DND-41 (cell line): ENCODE data around the gene NRL.

Experiments
- ATAC-seq: fragments of 200-7000 bp; cut with Tn5 transposase; 3 replicates; pipeline ENCODE4 v1.9.1; 2021; ENCODE audit warnings: low read depth; ENCODE audit not compliant: insufficient read depth
- DNase-seq: peaks from one replicate; pipeline ENCODE4 v3.0.0-alpha.2; 2020
- H2AFZ ChIP-seq: 2 replicates; pipeline ENCODE4 v1.6.0; 2012; ENCODE audit warnings: low read depth, low read length
- H3K27ac ChIP-seq: 2 replicates; pipeline ENCODE4 v1.5.1; 2012; ENCODE audit warnings: low read length, inconsistent platforms
- H3K27me3 ChIP-seq: fragments of 200-600 bp; sonication (generic); 2 replicates; pipeline ENCODE4 v1.6.0; 2012; ENCODE audit warnings: low read length, mild to moderate bottlenecking, inconsistent platforms; ENCODE audit not compliant: insufficient read depth, poor library complexity
- H3K36me3 ChIP-seq: 2 replicates; pipeline ENCODE4 v1.5.1; 2012; ENCODE audit warnings: low read length, inconsistent platforms; ENCODE audit not compliant: insufficient read depth
- H3K4me1 ChIP-seq: 2 replicates; pipeline ENCODE4 v1.5.1; 2012; ENCODE audit warnings: mild to moderate bottlenecking, low read length; ENCODE audit not compliant: insufficient read depth
- H3K4me2 ChIP-seq: 2 replicates; pipeline ENCODE4 v1.6.0; 2012; ENCODE audit warnings: mild to moderate bottlenecking, moderate library complexity, low read length, inconsistent platforms; ENCODE audit not compliant: insufficient read depth
- H3K4me3 ChIP-seq, 2 experiments: fragments of 200-600 bp in 1 of 2; shearing (Covaris generic) in 1 of 2; 2 replicates each; pipeline ENCODE4 v1.5.1; 2012 to 2016; ENCODE audit warnings: inconsistent platforms in 2 of 2, low read length in 2 of 2, mild to moderate bottlenecking in 2 of 2, low read depth in 1 of 2, moderate library complexity in 1 of 2
- H3K79me2 ChIP-seq: 2 replicates; pipeline ENCODE4 v1.6.0; 2012; ENCODE audit warnings: low read length, inconsistent platforms; ENCODE audit not compliant: insufficient read depth
- H3K9ac ChIP-seq: 2 replicates; pipeline ENCODE4 v1.6.0; 2012; ENCODE audit warnings: low read depth, mild to moderate bottlenecking, inconsistent platforms, low read length, moderate library complexity
- H3K9me3 ChIP-seq: 2 replicates; pipeline ENCODE4 v1.5.1; 2012; ENCODE audit warnings: low read length, moderate library complexity, mild to moderate bottlenecking, inconsistent platforms; ENCODE audit not compliant: insufficient read depth, severe bottlenecking
- H4K20me1 ChIP-seq: 2 replicates; pipeline ENCODE4 v1.6.0; 2012; ENCODE audit warnings: low read length; ENCODE audit not compliant: insufficient read depth
- EZH2 ChIP-seq: IDR thresholded peaks from 3 replicates; pipeline ENCODE4 v1.6.1; 2012; ENCODE audit warnings: borderline replicate concordance, low read depth, mild to moderate bottlenecking, moderate library complexity, low read length, inconsistent platforms; ENCODE audit not compliant: severe bottlenecking
- TF ChIP-seq, protein P1 (sequence below): IDR thresholded peaks from 2 replicates; pipeline ENCODE4 v1.5.1; 2012; ENCODE audit warnings: borderline replicate concordance, low read length, moderate library complexity, mild to moderate bottlenecking; ENCODE audit not compliant: poor library complexity, severe bottlenecking; ENCODE audit errors: extremely low read depth

The NRL gene

DNA sequence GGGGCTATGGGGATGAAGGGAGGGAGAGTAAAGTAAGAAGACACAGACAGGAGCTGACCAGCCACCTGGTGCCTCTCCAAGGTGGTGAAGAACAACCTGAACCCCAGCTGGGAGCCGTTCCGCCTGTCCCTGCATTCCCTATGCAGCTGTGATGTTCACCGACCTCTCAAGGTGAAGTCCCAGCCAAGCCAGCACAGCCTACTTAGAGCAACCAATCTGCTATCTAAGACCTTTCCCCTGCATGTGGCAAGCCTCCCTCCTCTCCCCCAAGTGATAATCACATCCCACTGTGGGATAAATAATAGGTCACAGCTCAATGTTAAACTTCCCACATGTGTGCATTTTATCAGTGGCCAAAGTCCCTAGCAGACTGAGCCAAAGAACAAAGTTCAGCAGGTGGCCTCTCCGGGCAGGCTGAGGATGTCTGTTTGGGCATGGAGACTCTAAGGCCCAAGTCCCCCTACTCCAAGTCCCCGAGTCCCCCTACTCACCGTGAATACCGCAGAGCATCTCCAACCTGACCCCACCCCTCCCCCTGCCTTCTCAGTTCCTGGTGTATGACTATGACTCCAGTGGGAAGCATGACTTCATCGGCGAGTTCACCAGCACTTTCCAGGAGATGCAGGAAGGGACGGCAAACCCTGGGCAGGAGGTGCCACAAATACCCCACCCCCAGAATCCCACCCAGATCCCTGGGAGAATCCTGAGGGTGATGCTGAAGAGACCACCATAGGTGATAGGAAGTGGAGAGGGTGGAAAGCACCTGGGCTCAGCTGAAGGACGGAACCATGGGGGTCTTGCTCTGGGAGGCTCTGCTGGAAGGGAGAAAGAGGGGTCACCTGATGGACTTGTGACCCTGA, 39.9 kb downstream of the NRL start:
- TF ChIP-seq, protein P1, sequence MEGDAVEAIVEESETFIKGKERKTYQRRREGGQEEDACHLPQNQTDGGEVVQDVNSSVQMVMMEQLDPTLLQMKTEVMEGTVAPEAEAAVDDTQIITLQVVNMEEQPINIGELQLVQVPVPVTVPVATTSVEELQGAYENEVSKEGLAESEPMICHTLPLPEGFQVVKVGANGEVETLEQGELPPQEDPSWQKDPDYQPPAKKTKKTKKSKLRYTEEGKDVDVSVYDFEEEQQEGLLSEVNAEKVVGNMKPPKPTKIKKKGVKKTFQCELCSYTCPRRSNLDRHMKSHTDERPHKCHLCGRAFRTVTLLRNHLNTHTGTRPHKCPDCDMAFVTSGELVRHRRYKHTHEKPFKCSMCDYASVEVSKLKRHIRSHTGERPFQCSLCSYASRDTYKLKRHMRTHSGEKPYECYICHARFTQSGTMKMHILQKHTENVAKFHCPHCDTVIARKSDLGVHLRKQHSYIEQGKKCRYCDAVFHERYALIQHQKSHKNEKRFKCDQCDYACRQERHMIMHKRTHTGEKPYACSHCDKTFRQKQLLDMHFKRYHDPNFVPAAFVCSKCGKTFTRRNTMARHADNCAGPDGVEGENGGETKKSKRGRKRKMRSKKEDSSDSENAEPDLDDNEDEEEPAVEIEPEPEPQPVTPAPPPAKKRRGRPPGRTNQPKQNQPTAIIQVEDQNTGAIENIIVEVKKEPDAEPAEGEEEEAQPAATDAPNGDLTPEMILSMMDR: no peak
- Histone ChIP-seq H3K27me3 (no peaks in the 10 kb centered on the region), H3K27ac (no peak overlapping the region), H3K4me3 (no peak overlapping the region), H3K9me3 (no peaks in the 10 kb centered on the region), H4K20me1 (peaks cover 6% of the 10 kb centered on the region; the same call in 1 of the 2 replicates), H3K36me3 (no peaks in the 10 kb centered on the region), H3K4me1 (no peaks in the 10 kb centered on the region), H3K4me2 (no peak overlapping the region), H3K9ac (no peak overlapping the region), H2AFZ (no peak overlapping the region), H3K79me2 (no peaks in the 10 kb centered on the region)
- no peak for ATAC-seq
- DNase-seq: no peak

DNA sequence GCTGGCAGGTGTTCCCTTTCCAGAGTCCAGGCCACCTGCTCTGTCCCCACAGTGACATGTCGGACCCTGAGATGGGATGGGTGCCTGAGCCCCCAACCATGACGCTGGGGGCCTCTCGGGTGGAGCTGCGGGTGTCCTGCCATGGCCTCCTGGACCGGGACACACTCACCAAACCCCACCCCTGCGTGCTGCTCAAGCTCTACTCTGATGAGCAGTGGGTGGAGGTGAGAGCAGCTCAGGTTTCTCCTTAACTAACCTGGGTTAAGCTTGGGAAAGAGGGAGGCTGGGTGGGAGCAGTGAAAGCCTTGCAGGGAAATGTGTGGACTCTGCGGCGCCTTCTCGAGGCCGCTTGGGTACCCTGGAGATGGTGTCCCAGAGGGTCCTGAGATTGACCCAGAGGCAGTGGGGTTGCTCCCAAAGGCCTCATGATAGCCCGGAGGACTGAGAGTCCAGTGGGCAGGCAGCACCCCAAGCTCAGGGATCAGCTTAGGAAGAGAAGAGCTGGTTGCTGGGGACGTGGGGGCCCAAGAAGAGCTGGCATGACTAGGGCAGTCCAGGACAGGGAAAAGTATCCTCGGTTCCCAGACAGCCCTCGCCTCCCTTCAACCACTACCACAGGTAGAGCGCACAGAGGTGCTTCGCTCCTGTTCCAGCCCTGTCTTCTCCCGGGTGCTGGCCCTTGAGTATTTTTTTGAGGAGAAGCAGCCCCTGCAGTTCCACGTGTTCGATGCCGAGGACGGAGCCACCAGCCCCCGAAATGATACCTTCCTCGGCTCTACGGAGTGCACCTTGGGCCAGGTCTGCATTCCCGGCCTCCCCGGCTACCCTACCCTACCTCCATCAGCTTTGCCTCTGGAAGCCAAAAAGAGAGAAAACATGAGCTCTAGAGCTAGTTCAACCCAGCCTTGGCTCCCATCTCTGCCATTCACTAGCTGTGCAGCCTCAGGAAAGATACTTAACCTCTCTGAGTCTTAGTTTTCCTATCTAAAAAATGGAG, 41.6 kb downstream of the NRL start:
- TF ChIP-seq, protein P1: no peak

DNA sequence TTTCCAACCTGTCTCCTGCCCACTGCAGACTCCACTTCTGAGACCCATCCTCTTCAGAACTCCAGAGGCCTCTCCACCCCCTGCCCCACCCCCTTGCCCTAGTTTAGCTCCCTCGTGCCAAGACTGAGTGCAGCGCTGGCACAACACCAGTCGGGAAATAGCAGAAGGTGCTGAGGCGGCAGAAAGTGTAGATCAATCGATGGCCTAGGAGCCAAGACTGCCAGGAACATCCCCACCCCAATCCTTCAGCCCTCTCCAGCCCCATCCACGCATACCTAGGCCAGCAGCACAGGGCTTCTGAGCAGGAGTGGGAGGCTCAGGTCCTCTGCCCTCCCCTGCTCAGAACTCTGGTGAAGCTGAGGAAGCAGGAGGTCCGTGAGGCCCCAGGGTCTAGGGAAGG, 42.3 kb downstream of the NRL start:
- H3K36me3 ChIP-seq: no peaks in the 10 kb centered on the region
- H3K4me1 ChIP-seq: no peaks in the 10 kb centered on the region
- no peaks in the 10 kb centered on the region for H3K9me3 ChIP-seq
- H3K9ac ChIP-seq: no peak overlapping the region
- no peak overlapping the region for H3K4me2 ChIP-seq
- peaks cover 6% of the 10 kb centered on the region; the same call in 1 of the 2 replicates for H4K20me1 ChIP-seq
- H3K27me3 ChIP-seq: no peaks in the 10 kb centered on the region
- no peak overlapping the region for H3K4me3 ChIP-seq
- no peaks in the 10 kb centered on the region for H3K79me2 ChIP-seq
- no peak overlapping the region for H3K27ac ChIP-seq
- TF ChIP-seq, protein P1: no peak
- TF ChIP-seq EZH2: no peak
- ATAC-seq: no peak
- no peak overlapping the region for H2AFZ ChIP-seq
- DNase-seq: no peak

More for the DNA sequence above, 41.6 kb downstream of the NRL start:
- no peak overlapping the region for H3K9ac ChIP-seq
- H2AFZ ChIP-seq: no peak overlapping the region
- H3K79me2 ChIP-seq: no peaks in the 10 kb centered on the region
- H3K4me3 ChIP-seq: no peak overlapping the region
- no peaks in the 10 kb centered on the region for H3K4me1 ChIP-seq
- no peak overlapping the region for H3K27ac ChIP-seq
- H3K27me3 ChIP-seq: no peaks in the 10 kb centered on the region
- H3K36me3 ChIP-seq: no peaks in the 10 kb centered on the region
- no peak overlapping the region for H3K4me2 ChIP-seq
- DNase-seq (no peak), ATAC-seq (no peak)
- H4K20me1 ChIP-seq: peaks cover 6% of the 10 kb centered on the region; the same call in 1 of the 2 replicates
- H3K9me3 ChIP-seq: no peaks in the 10 kb centered on the region
